HTR-8/SVneo (cell line): ENCODE results near the gene ZNF827.
A peak's percentile ranks its signal among the peaks of the same experiment; 100 is the strongest.

Experiments
- DNase-seq: peaks from one replicate; pipeline ENCODE4 v3.0.0; 2011; ENCODE audit warnings: low spot score, mixed read lengths; ENCODE audit not compliant: insufficient read length
- FAIRE-seq: peaks from 2 replicates; lab custom pipeline; 2011; peaks lifted over from hg19 to GRCh38; lab: Jason Lieb, UNC

ZNF827 gene

GRCh38 chr4:145808848-145809512 lies 129.6 kb downstream of the ZNF827 start:
- FAIRE-seq (no peak), DNase-seq (no peak)

DNA sequence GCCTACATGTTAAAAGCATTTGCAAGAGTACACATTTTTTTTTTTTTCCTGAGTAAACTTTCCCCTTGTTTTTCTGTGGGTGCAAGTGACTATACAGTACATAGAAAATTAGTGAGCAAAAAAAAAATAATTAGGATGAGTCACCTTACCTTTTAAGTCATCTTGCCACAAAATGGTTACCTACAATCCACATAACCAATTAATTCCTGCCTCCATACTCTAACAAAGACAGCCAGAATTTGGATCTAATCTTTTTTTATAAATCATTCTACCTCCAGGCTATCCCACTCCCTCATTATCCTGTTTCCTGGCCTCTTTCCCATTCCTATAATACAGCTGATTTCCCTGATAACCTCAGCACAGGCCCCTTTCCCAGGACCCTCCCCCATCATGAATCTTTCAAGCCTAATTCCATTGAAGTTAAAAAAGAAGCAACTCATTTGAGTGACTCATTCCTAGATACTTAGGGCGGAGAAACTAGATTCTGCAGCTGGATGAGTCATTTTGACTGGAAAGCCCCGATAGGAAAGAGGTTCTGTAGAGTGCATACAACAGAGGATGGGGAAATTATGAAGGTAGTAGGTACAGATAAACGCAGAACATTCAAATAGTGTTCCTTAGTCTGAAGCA lies 130.5 kb downstream of the ZNF827 start:
- DNase-seq (peak; percentile 89), FAIRE-seq (no peak)

GRCh38 chr4:145805490-145805889 lies 133.1 kb downstream of the ZNF827 start:
- DNase-seq: peak; percentile 38

GRCh38 chr4:145804116-145804515 lies 134.5 kb downstream of the ZNF827 start:
- peak; percentile 31 for DNase-seq
- FAIRE-seq: no peak

More at GRCh38 chr4:145805490-145805889, 133.1 kb downstream of the ZNF827 start:
- FAIRE-seq: peak; percentile 42

- DNase-seq (no peak), FAIRE-seq (no peak)
Measured at GRCh38 chr4:145799223-145799622, 139.4 kb downstream of the ZNF827 start.

DNA sequence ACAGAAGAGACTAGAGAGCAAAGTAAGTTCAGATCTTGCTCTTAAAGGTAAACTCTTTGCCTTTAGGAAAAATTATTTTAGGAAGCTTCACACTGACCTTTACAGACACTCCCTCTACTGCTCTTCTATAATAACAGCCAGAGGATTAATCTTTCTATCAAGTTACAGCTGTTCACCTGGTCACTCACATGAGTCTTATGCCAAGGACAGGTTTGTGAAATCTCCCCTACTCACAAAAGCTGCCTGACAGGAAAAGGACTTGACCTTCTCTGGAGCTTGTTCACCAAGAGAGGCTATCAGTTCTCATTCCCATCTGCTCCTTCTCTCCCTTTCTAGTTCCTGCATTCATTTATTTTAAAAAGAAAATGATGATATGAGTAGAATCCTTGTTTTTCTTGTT lies 141.3 kb downstream of the ZNF827 start:
- DNase-seq (no peak), FAIRE-seq (no peak)

- DNase-seq: no peak
- FAIRE-seq: no peak
Measured at GRCh38 chr4:145796346-145796745, 142.3 kb downstream of the ZNF827 start.

GRCh38 chr4:145795521-145795920 lies 143.1 kb downstream of the ZNF827 start:
- no peak for DNase-seq
- FAIRE-seq: no peak

GRCh38 chr4:145792429-145792828 lies 146.2 kb downstream of the ZNF827 start:
- DNase-seq (no peak), FAIRE-seq (no peak)

GRCh38 chr4:145791988-145792387 lies 146.6 kb downstream of the ZNF827 start:
- DNase-seq: no peak
- FAIRE-seq: no peak

DNA sequence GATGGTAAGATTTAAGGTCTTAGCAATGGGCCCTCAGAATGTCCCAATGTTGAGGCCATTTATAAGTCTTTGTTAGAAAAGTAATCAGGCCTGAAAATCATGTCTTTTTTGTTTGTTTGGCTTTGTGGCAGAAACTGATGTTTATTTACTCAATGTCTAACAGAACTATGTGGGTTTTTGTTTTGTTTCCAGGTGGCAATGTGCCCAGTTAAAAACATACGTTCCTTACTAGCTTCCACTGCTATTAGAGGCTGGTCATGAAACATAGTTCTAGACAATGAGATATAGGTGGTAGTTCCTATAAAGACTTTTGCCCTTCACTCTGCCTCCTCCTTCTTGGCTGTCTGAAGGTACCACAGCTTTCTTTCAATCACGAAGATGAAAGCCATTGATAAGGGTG lies 149.9 kb downstream of the ZNF827 start:
- DNase-seq (no peak), FAIRE-seq (no peak)

DNA sequence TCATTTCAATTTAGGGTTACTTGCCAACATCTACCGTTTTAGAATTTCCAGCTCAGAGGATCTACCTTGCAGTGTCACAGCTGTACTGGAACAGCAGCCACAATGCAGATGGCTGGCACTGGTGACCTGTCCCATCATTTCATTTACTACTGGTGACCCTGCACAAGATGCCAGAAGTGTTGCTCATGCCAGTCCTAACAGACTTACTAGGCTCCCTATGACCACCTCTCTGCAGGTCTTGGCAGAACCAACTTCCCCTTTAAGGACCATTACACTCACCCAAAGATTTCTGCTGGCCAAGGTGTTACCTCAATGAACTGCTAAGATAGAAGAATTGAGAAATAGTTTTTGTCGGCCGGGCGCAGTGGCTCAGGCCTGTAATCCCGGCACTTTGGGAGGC lies 151.8 kb downstream of the ZNF827 start:
- FAIRE-seq (no peak), DNase-seq (no peak)

DNA sequence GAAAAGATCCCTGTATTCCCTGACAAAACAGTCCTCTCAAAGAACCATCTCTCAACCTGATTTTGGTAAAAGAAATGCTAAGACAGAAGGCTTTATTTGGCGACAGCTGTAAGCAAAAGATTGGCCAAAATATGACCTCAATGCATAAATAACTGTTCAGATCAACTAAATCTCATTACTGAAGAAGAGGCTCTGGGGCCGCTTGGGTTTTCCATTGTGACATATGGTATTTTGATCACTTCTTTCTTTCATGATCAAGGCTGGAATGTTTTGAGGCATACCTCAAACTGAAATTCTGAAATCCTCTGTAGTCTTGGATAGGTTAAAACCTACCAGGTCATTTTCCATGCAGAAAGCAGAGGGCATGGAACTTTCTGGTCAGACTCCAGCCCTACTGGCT lies 152.4 kb downstream of the ZNF827 start:
- FAIRE-seq: no peak
- DNase-seq: no peak

DNA sequence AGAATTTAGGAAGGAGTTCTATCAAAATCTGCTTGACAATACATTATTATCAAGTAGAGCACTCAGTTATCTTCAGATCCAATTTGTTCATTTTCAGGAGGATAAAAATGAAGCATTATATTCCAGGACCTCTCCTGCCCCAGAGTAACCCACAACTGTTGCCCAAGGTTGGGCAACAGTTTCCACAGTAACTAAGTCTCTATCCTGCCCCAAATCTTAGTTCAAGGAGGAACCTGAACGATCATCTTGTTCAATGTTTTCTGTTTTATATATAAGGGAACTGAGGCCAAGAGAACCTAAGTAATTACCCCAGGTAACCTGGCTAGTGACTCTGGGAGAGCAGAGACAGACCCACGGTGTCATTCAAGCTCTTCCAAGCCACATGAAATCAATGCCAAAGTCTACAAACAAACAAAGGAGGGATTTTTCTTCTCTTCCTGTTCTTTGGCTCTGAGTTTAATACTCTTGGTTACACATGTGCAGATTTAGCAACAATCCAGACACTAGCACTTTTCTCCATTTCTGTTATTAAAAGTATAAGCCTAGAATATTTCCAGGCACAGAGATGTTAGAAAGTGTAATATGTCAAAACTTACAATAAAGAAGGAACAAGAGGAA lies 153.1 kb downstream of the ZNF827 start:
- no peak for DNase-seq
- no peak for FAIRE-seq

- FAIRE-seq (no peak), DNase-seq (no peak)
Measured at GRCh38 chr4:145784036-145784435, 154.6 kb downstream of the ZNF827 start.

GRCh38 chr4:145782756-145783155 lies 155.9 kb downstream of the ZNF827 start:
- DNase-seq (no peak), FAIRE-seq (no peak)

- DNase-seq: no peak
- FAIRE-seq: no peak
Measured at GRCh38 chr4:145781351-145781750, 157.3 kb downstream of the ZNF827 start.

- DNase-seq: no peak
- no peak for FAIRE-seq
Measured at GRCh38 chr4:145779319-145779801, 159.3 kb downstream of the ZNF827 start.

DNA sequence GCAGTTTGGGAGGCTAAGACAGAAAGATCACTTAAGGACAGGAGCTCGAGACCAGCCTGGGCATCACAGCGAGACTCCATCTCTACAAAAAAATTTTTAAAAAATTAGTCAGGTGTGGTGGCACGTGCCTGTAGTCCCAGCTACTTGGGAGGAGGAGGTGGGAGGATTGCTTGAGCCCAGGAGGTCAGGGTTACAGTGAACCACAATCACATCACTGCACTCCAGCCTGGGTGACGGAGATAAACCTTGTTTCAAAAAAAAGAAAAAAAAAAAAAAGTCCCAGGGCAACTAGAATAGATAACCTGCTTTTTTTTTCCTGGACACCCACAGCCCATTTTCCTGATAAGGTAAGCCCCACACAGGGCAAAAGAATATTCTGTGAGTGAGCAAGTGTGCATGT lies 162.4 kb downstream of the ZNF827 start:
- no peak for DNase-seq
- no peak for FAIRE-seq

DNA sequence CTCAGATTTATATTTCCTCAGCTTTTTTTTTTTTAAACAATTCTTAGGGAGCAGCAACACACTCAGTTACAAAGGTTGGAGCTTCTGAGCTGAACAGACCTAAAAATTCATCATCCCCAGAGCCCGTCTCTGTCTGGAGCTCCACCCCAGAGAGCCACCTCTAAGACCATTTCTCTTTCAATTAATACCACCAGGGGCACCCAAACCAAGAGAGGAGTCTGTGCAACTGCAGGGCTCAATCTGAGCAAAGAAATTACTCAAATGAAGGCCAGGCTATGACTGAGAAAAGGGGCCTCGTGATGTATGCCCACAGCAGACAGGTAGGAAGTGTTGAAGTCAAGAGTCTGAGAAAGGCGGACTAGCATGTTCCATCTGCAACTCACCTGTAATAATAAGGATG lies 163.2 kb downstream of the ZNF827 start:
- no peak for DNase-seq
- no peak for FAIRE-seq

DNA sequence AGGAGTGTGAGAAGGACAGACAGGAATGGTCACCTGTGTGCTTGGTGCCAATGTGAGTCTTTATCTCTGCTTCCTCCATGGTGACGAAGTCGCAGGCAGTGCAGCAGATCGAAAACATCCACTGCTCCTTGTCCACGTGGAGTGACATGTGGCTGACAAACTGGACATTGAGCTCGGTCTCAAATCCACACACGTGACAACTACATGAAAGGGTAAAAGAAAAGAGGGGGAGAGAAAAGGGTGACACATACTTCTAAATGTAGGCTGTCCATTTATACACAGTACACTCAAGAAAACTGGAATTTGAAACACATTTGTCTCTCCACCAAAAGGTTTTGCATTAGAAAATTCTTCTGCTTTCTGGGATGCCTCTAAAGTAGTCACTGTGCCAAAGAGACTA lies 164.2 kb downstream of the ZNF827 start:
- DNase-seq (no peak), FAIRE-seq (no peak)
